Amniotic epithelial cell (primary cell): ENCODE data around the gene HABP2.

Source experiments
- DNase-seq: peaks from one replicate; pipeline ENCODE4 v3.0.0-alpha.2; 2010; ENCODE audit warnings: low read depth

The HABP2 gene

GRCh38 chr10:113557903-113558321 lies 5.1 kb downstream of the HABP2 start:
- DNase-seq = no peak

GRCh38 chr10:113560071-113560470 lies 7.2 kb downstream of the HABP2 start:
- no peak for DNase-seq

DNA sequence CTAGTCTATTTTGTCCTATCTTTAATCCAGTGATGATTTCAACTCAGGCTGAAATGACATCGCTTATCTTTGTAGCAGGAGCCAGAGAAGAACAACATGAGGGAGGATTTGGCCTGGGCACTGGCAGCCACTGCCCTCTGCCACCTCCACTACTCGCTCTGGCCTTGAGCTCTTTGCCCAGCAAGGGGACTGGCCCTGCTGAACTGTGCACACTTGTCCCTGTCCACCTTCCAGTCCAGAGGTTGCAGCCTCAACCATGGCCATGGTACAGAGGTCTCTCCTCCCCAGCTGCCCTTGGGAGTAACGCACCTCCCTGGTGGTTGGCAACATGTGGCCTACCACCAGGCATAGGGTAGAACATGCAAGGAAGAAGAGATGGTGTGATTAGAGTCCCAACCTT lies 8.4 kb downstream of the HABP2 start:
- DNase-seq = no peak

DNA sequence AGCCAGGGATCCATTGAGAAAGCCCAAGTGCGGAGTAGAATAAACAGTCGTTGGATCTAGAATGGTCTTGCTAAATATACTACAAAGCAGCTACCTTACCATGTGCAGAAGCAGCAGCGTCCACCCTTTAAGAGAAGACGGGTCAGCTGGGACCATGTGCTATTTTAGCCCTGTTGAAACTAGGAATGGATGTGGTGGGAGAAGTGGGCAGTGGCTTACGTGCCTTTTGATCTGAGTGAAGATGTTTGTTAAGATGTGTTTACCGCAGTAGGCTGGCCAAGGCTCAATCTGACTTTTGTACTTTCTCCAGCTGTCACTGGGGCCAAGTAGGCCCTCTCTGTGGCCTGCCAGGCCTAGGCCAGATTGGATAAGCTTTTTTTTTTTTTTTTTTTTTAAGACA lies 9.2 kb downstream of the HABP2 start:
- DNase-seq = no peak

GRCh38 chr10:113562704-113563103 lies 9.9 kb downstream of the HABP2 start:
- DNase-seq = no peak

GRCh38 chr10:113563306-113564088 lies 10.6 kb downstream of the HABP2 start:
- DNase-seq = peak; percentile 27

GRCh38 chr10:113565364-113565763 lies 12.5 kb downstream of the HABP2 start:
- DNase-seq = no peak

DNA sequence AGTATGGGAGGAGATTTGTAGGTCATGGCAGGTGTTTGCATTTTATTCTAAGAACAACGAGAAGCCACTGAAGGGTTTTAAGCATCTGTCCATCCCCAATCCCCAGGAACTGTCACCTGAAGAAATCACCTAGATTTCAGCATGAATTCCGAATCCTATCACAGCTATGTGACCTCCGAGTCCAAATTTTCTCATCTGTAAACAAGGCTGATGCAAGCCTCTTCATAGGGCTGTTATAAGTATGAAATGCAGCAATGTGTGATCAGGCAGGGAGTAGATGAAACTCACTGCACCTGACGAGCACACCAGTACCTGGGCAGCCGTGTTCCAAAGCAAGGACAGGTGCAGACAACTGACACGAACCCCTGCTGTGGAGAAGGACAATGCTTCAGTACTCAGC lies 14.0 kb downstream of the HABP2 start:
- no peak for DNase-seq

DNA sequence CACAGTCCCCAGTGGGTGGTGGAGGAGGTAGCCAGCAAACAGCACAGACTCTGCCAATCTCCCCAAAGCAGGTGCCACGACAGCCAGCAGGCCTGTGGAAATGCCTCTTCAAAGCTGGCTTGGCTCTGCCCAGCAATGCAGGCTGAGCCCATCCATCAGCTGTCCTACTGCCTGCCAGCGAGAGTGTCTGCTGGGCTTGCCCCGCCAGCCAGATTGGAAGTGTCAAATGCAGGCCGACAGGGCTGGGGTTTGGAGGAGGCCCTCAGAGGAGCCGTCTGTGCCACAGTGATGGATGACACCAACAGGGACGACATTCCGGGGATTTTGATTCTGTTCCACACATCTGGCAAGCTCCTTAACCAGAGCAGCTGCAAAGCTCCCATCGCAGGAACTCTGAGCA lies 16.7 kb downstream of the HABP2 start:
- no peak for DNase-seq

GRCh38 chr10:113572520-113573290 lies 19.9 kb downstream of the HABP2 start:
- DNase-seq = no peak

DNA sequence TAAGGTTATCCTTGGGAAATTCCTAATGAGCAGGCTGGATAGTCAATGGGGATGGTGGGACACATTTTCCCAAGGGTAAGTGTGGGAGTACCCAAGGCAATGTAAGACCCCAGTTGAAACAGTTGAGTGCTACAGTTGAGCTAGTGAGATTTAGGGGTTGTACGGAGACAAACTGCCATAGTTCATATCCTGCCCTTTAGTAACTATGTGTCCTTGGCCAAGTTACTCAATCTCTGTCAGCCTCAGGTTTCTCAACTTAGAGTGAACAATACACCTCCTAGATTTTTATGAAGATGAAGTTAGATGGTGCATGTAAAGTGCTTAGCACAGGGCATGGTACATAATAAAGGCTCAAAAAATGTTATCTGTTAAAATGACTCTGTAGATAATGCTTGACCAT lies 20.5 kb downstream of the HABP2 start:
- no peak for DNase-seq

- peak; percentile 3 for DNase-seq
These were observed 24.0 kb downstream of the HABP2 start for GRCh38 chr10:113576852-113577251.

DNA sequence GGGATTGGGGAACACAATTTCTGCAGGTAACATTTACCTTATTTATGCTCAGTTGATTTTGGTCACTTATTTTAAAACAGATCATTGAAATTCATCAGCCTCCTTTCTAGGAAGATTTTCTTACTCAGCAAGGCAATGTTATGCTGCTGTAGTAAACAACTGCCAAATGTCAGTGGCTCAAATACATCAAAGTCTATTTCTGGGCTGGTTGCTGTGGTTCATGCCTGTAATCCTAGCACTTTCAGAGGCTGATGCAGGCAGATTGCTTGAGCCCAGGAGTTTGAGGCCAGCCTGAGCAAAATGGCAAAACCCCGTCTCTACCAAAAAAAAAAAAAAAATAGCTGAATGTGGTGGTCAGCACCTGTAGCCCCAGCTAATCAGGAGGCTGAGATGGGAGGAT lies 25.9 kb downstream of the HABP2 start:
- DNase-seq = no peak

GRCh38 chr10:113581092-113581491 lies 28.2 kb downstream of the HABP2 start:
- DNase-seq = no peak

- no peak for DNase-seq
These were observed 30.7 kb downstream of the HABP2 start for GRCh38 chr10:113583571-113583970.

- DNase-seq = no peak
These were observed 33.1 kb downstream of the HABP2 start for GRCh38 chr10:113585949-113586348.

DNA sequence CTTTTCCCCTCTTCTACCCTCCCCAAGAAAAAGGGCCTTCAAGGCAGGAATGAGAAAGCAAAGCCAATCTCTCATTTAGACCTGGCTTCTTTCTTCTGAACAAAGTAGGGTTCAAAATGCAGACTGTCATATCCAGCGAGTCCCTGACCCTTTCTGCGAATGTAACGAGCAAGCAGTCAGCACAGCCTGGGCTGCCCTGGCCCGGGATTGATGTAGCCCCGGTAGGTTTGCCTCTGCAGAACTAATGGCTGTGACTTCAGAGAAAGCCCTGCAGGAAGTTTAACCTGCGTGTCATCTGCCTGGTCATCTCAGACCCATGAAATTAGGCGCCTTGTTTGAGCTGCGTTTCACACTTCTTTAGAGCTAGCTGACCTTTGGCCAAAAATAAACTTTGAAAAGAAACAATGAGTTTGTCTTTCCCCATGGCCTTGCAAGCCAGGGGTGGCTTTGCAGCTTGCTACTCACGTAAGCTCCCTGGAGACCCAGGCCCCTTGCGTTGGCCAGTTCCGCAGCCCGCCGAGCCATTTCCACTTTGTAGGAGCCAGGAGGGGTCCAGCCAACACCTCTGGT lies 36.4 kb downstream of the HABP2 start:
- DNase-seq = no peak

GRCh38 chr10:113590581-113590980 lies 37.7 kb downstream of the HABP2 start:
- DNase-seq = no peak

DNA sequence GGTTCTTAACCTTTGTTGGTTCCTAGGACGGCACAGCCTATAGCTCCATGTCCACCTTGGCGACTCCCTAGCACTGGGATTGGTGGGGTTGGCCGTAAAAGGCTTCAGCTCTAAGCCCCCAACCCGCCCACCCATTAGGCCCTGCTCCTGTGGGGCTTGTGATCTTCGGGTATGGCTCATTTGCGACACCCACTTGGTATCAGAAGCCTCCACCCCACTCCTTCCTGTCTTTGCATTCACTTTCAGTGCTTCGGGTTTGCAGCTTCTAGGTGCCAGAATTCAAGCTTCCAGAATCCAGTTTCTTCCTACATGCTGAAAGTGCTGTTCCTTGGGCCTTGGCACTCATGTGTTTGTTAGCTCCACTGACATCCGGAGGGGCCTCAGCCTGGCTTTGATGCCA lies 39.5 kb downstream of the HABP2 start:
- no peak for DNase-seq

- DNase-seq = no peak
These were observed 41.8 kb downstream of the HABP2 start for GRCh38 chr10:113594652-113595051.

DNA sequence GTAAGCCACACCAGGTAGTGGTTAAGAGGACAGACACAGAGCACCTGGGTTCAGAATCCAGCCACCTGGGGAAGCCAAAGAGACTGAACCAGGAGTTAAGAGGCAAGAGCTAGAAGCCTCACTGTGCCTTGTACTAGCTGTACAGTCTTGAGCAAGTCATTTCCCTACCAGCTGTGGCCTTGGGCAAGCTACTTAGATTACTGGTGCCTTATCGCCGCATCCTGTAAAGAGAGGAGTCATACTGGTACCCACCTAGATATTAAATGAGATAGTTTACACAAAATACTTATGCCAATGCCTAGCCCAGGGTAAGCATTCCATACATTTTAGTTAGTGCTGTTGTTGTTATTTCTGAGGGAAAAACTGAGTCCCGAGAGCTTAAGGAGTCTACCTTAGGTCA lies 47.7 kb downstream of the HABP2 start:
- no peak for DNase-seq

GRCh38 chr10:113603057-113603777 lies 50.4 kb downstream of the HABP2 start:
- DNase-seq = no peak

- no peak for DNase-seq
These were observed 51.7 kb downstream of the HABP2 start for GRCh38 chr10:113604572-113604971.
